ENCODE data around the gene HGFAC.

GRCh38 chr4:3468154-3468553, 26.4 kb downstream of the HGFAC start:
- TF ChIP-seq CTCF (IDR thresholded peaks at IDR 0.05), result no peak
- TF ChIP-seq POLR2A (IDR thresholded peaks at IDR 0.05), result no peak

All from thyroid gland (tissue), 4 donors.